GM19238 (cell line): ENCODE results near the gene NBR1.
"Not testable (repeated sequence)": the region's sequence is repeated elsewhere in the genome, so short reads cannot be mapped to it uniquely, and the experiment has no call there.

Experiments
- DNase-seq: peaks from one replicate; pipeline ENCODE4 v3.0.0; 2011; ENCODE audit warnings: low spot score; ENCODE audit not compliant: insufficient read length

The NBR1 gene

DNA sequence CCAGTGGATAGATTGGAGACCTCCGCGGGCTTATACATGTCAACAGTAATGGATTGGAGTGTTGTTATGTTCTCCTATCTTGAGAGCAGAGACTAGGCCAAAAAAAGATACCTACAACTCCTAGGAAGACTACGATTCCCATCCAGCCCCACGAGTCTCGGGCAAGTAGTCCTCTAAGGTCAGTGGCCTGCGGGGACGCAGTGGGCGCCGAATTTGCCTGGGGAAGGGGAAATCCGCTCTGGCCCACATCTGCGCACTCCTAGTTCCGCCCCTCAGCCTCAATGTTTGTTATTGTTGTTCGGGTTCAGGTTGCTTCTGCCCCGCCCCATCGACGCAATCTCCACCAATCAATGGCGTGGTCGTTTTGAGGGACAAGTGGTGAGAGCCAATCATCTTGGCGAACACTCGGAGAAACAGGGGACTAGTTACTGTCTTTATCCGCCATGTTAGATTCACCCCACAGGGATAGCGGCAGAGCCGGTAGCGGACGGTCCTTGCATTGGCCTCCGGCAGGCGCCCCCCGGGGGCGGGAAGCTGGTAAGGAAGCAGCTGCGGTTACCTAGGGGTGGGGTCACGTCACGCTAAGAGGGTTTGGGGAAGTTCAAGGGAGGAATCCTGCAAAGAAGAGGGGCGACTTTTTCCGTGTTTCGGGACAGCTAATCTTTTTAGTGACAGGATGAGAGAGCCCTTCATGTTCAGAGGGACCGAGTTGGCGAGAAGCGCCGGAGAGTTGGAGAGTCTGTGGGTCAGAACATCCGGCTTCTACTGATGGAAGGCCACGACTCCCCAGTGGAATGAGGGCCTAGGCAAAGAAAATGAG lies at the start of gene NBR1:
TSS of gene NBR1 (plus strand) at position 449 of the 820 bp plus-strand sequence. CDS start 4,586 bp downstream, outside the sequence.
- peak; percentile 82 for DNase-seq

DNA sequence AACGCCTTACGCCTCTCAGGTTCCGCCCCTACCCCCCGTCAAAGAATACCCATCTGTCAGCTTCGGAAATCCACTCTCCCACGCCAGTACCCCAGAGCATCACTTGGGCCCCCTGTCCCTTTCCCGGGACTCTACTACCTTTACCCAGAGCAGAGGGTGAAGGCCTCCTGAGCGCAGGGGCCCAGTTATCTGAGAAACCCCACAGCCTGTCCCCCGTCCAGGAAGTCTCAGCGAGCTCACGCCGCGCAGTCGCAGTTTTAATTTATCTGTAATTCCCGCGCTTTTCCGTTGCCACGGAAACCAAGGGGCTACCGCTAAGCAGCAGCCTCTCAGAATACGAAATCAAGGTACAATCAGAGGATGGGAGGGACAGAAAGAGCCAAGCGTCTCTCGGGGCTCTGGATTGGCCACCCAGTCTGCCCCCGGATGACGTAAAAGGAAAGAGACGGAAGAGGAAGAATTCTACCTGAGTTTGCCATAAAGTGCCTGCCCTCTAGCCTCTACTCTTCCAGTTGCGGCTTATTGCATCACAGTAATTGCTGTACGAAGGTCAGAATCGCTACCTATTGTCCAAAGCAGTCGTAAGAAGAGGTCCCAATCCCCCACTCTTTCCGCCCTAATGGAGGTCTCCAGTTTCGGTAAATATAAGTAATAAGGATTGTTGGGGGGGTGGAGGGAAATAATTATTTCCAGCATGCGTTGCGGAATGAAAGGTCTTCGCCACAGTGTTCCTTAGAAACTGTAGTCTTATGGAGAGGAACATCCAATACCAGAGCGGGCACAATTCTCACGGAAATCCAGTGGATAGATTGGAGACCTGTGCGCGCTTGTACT lies 45.7 kb upstream of the NBR1 start, which contains the start of gene BRCA1:
TSS of gene BRCA1 (minus strand) at position 232 of the 834 bp plus-strand sequence. CDS start 1,268 bp downstream, outside the sequence.
- peak; percentile 99 for DNase-seq

- DNase-seq, result no peak
Measured at GRCh38 chr17:43125967-43126910, 44.8 kb upstream of the NBR1 start.

DNA sequence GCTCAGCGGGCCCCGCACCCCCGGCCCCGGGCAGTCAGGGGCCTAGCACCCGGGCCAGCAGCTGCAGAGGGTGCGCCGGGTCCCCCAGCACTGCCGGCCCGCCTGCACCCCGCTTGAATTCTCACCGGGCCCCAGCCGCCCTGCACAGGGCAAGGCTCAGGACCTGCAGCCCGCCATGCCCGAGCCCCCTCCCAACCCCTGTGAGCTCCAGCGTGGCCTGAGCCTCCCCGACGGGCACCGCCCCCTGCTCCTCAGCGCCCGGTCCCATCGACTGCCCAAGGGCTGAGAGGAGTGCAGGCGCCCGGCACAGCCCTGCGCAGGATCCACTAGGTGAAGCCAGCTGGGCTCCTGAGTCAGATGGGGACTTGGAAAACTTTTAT lies 44.1 kb upstream of the NBR1 start:
- no peak for DNase-seq

DNA sequence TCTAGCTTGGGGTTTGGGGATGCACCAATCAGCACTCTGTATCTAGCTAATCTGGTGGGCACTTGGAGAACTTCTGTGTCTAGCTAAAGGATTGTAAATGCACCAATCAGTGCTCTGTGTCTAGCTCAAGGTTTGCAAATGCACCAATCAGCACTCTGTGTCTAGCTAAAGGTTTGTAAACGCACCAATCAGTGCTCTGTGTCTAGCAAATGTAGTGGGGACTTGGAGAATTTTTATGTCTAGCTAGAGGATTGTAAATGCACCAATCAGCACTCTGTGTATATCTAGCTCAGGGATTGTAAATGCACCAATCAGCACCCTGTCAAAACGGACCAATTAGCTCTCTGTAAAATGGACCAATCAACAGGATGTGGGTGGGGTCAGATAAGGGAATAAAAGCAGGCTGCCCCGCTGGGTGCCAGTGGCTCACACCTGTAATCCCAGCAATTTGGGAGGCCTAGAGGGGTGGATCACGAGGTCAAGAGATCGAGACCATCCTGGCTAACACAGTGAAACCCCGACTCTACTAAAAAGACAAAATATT lies 43.6 kb upstream of the NBR1 start:
- DNase-seq, result not testable (repeated sequence)

DNA sequence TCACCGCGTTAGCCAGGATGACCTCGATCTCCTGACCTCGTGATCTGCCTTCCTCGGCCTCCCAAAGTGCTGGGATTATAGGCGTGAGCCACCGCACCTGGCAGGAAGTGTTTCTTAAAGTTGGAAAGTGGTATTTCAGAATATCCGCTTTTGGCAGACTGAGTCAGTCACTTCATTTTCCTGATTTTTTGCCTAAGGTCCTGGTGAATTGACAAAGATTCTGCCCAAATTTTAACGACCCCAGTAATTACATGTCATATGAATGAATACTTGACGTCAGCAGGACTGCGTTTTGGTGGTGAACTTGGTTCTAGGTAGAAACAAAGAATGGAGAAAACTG lies 41.4 kb upstream of the NBR1 start:
- DNase-seq, result no peak

DNA sequence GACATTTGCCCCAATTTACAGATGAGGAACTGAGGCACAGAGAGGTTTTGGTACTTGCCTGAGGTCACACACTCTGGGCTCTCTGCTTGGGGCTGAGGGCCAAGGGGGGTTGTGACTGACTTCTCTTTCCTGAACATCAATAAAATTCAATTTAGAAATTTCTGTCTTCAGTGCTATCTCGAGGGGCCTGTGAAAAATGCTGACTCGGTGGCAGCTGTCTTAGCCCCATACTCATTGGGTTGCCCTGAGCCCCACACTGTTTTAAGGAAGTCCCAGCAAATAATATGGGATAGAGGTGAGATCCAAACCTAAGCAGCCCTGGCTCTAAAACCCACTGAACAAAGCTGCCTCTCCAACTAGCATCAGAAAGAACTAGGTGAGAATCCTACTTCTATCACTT lies 38.9 kb upstream of the NBR1 start:
- no peak for DNase-seq

GRCh38 chr17:43133439-43133838 lies 37.6 kb upstream of the NBR1 start:
- not testable (repeated sequence) for DNase-seq

- no peak for DNase-seq
Measured at GRCh38 chr17:43134774-43135453, 36.1 kb upstream of the NBR1 start.

- no peak for DNase-seq
Measured at GRCh38 chr17:43135454-43135819, 35.6 kb upstream of the NBR1 start.

DNA sequence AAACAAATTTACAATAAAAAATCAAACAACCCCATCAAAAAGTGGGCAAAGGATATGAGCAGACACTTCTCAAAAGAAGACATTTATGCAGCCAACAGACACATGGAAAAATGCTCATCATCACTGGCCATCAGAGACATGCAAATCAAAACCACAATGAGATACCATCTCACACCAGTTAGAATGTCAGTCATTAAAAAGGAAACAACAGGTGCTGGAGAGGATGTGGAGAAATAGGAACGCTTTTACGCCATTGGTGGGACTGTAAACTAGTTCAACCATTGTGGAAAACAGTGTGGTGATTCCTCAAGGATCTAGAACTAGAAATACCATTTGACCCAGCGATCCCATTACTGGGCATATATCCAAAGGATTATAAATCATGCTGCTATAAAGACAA lies 34.4 kb upstream of the NBR1 start:
- not testable (repeated sequence) for DNase-seq

DNA sequence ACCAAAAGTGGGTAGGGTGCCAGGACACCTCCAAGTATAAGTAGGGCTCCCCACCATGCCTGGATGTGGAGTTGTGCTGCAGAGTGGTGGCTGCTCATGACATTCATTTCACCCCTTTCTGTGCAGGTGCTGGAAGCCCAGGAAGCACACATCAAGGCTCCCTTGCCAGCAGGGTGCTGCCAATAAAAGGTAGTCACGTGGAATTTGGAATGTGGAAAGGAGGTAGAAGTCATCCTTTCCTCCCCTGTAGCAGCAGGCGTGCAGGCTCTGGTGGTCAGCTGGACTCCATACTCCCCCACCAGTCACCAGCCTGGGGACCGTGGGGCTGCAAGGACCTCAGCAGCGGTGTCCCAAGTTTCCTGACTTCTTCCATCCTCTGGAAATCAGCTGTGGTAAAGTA lies 32.5 kb upstream of the NBR1 start:
- DNase-seq, result not testable (repeated sequence)

- no peak for DNase-seq
Measured at GRCh38 chr17:43140396-43141332, 30.4 kb upstream of the NBR1 start.

DNA sequence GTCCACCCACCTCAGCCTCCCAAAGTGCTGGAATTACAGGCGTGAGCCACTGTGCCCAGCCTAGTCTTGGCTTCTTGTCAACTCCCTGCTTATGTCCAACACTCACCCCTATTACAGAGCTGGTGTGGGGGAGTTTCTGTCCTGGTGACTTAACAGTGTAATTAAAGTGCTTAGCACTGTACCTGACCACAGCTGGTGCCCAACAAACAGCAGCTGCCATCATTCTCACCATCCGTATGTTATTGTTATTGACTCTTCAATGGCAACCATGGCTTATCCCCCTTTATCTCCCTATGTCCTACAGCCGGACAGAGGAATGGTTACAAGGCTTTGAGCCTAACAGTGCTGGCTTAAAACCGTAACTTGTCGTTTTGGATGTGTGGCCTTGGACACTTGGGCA lies 28.9 kb upstream of the NBR1 start:
- no peak for DNase-seq

DNA sequence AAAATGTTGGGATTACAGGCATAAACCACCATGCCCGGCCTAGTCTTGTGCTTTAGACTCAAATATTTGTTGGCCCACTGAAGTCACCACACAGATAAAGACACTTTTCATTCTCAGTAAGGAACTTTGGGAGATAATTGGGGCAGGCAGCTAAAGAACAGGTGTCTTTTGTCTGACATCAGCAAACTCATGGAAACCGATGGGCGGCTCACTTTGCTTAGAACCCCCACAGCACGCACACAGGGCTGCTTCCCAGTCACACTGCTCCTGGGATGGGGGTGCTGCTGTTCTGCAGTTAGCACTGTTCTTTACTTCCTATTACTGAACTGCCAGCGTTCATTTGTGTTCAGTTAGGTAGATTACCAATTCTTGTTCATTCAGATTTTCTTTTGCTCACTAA lies 27.8 kb upstream of the NBR1 start:
- DNase-seq, result no peak

- no peak for DNase-seq
Measured at GRCh38 chr17:43146649-43147048, 24.4 kb upstream of the NBR1 start.

- DNase-seq, result no peak
Measured at GRCh38 chr17:43151880-43152456, 19.0 kb upstream of the NBR1 start.

GRCh38 chr17:43153197-43153835 lies 17.7 kb upstream of the NBR1 start:
- DNase-seq, result not testable (repeated sequence)

- no peak for DNase-seq
Measured at GRCh38 chr17:43155666-43156065, 15.3 kb upstream of the NBR1 start.
